B cell (primary cell): ENCODE measurements around the gene OTOP2. TPM values are rescaled to one million over a fixed set of nuclear protein-coding genes. Genes with fewer than 3 reads are reported as not detected.

Experiments
- ATAC-seq: fragments of 200-7000 bp; cut with Tn5 transposase; one replicate; pipeline ENCODE4 v1.10.0; 2021; ENCODE audit warnings: low read depth, mild to moderate bottlenecking, moderate number of reproducible peaks, moderate library complexity
- CTCF ChIA-PET: fragments of 350-600 bp; sonication (Branson Sonifier 250); formaldehyde crosslinking; loops from one replicate; lab custom pipeline; 2021; ENCODE audit warnings: antibody characterized with exemption, inconsistent platforms; lab: Charles Lee
- POLR2A ChIA-PET: fragments of 350-600 bp; sonication (Branson Sonifier 250); formaldehyde crosslinking; loops from one replicate; lab custom pipeline; 2021; ENCODE audit warnings: antibody characterized with exemption; lab: Charles Lee
- DNase-seq: peaks from one replicate; pipeline ENCODE4 v3.0.0; 2013
- H2AFZ ChIP-seq: 2 replicates; pipeline ENCODE4 v1.6.1; 2012; ENCODE audit warnings: mild to moderate bottlenecking, low read depth, low read length; ENCODE audit not compliant: insufficient read depth, poor library complexity, severe bottlenecking
- H3K27ac ChIP-seq, 2 donors: 1 replicate in 1 of 2; 2 replicates in 1 of 2; pipeline ENCODE4 v1.5.1; 2012 to 2013; ENCODE audit warnings: low read length in 2 of 2, mild to moderate bottlenecking in 2 of 2, moderate library complexity in 1 of 2
- H3K27me3 ChIP-seq, 4 experiments: fragments of 200-600 bp in 1 of 4; sonication (generic) in 1 of 4; replicated peaks in 1 of 4; 1 replicate in 2 of 4; 2 replicates in 2 of 4; pipeline versions ENCODE4 v1.6.1 to v1.7.0; 2013 to 2016; ENCODE audit warnings: low read length in 3 of 4, mild to moderate bottlenecking in 2 of 4, mixed read lengths in 1 of 4, moderate library complexity in 1 of 4; ENCODE audit not compliant: insufficient read depth in 4 of 4, control insufficient read depth in 3 of 4; ENCODE audit errors: control extremely low read depth in 1 of 4
- H3K36me3 ChIP-seq, 2 experiments: replicated peaks in 1 of 2; 1 replicate in 1 of 2; 2 replicates in 1 of 2; pipeline versions ENCODE4 v1.6.1 to v1.7.1; 2013; ENCODE audit warnings: low read length in 1 of 2; ENCODE audit not compliant: insufficient read depth in 2 of 2, control insufficient read depth in 1 of 2; ENCODE audit errors: control extremely low read depth in 1 of 2, extremely low read depth in 1 of 2
- H3K4me1 ChIP-seq, 2 donors: fragments of 200-600 bp in 1 of 2; sonication (generic) in 1 of 2; 1 replicate in 1 of 2; 2 replicates in 1 of 2; pipeline versions ENCODE4 v1.5.1 to v1.6.1; 2013 to 2017; ENCODE audit warnings: low read length in 2 of 2; ENCODE audit not compliant: control insufficient read depth in 2 of 2, insufficient read depth in 2 of 2
- H3K4me2 ChIP-seq: replicated peaks from 2 replicates; pipeline ENCODE3; 2012; ENCODE audit warnings: mild to moderate bottlenecking, low read depth, low read length; ENCODE audit not compliant: poor library complexity, severe bottlenecking
- H3K4me3 ChIP-seq, 5 experiments: fragments of 200-600 bp in 1 of 5; sonication (generic) in 1 of 5; 1 replicate in 3 of 5; 2 replicates in 2 of 5; pipeline versions ENCODE4 v1.5.1 to v1.7.0; 2011 to 2016; ENCODE audit warnings: low read length in 4 of 5, mild to moderate bottlenecking in 4 of 5, low read depth in 2 of 5, control low read depth in 1 of 5, moderate library complexity in 1 of 5; ENCODE audit not compliant: insufficient read depth in 1 of 5; ENCODE audit errors: control extremely low read depth in 1 of 5, extremely low read depth in 1 of 5
- H3K79me2 ChIP-seq: fragments of 200-600 bp; sonication (generic); one replicate; pipeline ENCODE4 v1.6.0; 2016; ENCODE audit warnings: low read length; ENCODE audit not compliant: control insufficient read depth, insufficient read depth
- H3K9ac ChIP-seq: fragments of 200-600 bp; sonication (generic); 2 replicates; pipeline ENCODE4 v1.6.1; 2017; ENCODE audit warnings: mild to moderate bottlenecking, low read length, moderate library complexity
- H3K9me3 ChIP-seq, 3 donors: one replicate each; pipeline versions ENCODE4 v1.6.1 to v1.7.1; 2013; ENCODE audit warnings: low read length in 2 of 3; ENCODE audit not compliant: control insufficient read depth in 2 of 3, insufficient read depth in 1 of 3; ENCODE audit errors: control extremely low read depth in 1 of 3
- H4K20me1 ChIP-seq: 2 replicates; pipeline ENCODE4 v1.6.0; 2012; ENCODE audit warnings: mild to moderate bottlenecking, low read length; ENCODE audit not compliant: insufficient read depth, control insufficient read depth, poor library complexity, severe bottlenecking
- H3K27ac Mint-ChIP-seq: one replicate; pipeline ENCODE4 v1.8.0; 2021; ENCODE audit warnings: mixed read lengths
- H3K27me3 Mint-ChIP-seq: one replicate; pipeline ENCODE4 v1.8.0; 2021; ENCODE audit warnings: mixed read lengths
- H3K4me1 Mint-ChIP-seq: one replicate; pipeline ENCODE4 v1.8.0; 2021; ENCODE audit warnings: mixed read lengths
- H3K4me3 Mint-ChIP-seq: one replicate; pipeline ENCODE4 v1.8.0; 2021; ENCODE audit warnings: mixed read lengths
- H3K9me3 Mint-ChIP-seq: one replicate; pipeline ENCODE4 v1.8.0; 2022; ENCODE audit warnings: mixed read lengths; ENCODE audit not compliant: insufficient read depth
- CTCF ChIP-seq: fragments of 200-600 bp; IDR thresholded peaks from one replicate; pipeline ENCODE4 v1.8.0; 2022; ENCODE audit warnings: antibody characterized with exemption, mild to moderate bottlenecking
- EZH2 ChIP-seq: IDR thresholded peaks from 2 replicates; pipeline ENCODE4 v1.6.1; 2012; ENCODE audit warnings: borderline replicate concordance, low read depth, mild to moderate bottlenecking, moderate library complexity, low read length; ENCODE audit not compliant: insufficient read depth, poor library complexity, severe bottlenecking
- WGBS: methylation state at CpG from one replicate; pipeline ENCODE4 v1.1.5; 2013; ENCODE audit warnings: missing lambda C conversion rate; ENCODE audit not compliant: insufficient coverage; 5-methylcytosine and 5-hydroxymethylcytosine counted together
- intact Hi-C: fragments of 100-400 bp; cut with micrococcal nuclease; formaldehyde crosslinking; loops from one replicate; pipeline ENCODE4 v1.10.0; 2022
- polyA plus RNA-seq: library from polyadenylated mRNA; depleted of rRNA; stranded (reverse); fragments of >200 nt; gene quantifications from 2 replicates; pipeline ENCODE4 v1.2.3, GENCODE V29; 2012
- total RNA-seq, 2 donors: library from RNA; stranded (reverse); fragments of 120-200 nt in 1 of 2; gene quantifications; 1 replicate in 1 of 2; 2 replicates in 1 of 2; pipeline versions ENCODE4 v1.2.3 to v1.2.4, GENCODE V29; 2013 to 2022

OTOP2 gene
- total and polyA plus RNA-seq, 2 donors (not counting 1 experiment from before 2014, with no cell fraction given) = not detected

- no peak overlapping the region for H3K9ac ChIP-seq
- Mint-ChIP-seq H3K9me3 (no peaks in the 10 kb centered on the region), H3K27ac (no peak overlapping the region), H3K4me1 (peaks cover 16% of the 10 kb centered on the region), H3K4me3 (no peak overlapping the region), H3K27me3 (peaks cover 32% of the 10 kb centered on the region)
- H3K9me3 ChIP-seq = peaks cover 0 to 4% (median 0%) of the 10 kb centered on the region in 3 donors
- no peaks in the 10 kb centered on the region for H3K36me3 ChIP-seq
- WGBS = 100% methylated on average over 1 of the region's 3 CpGs
- H3K27ac ChIP-seq = no peak overlapping the region
- peaks cover 16 to 22% of the 10 kb centered on the region in 2 donors for H3K4me1 ChIP-seq
- H3K4me2 ChIP-seq = no peak overlapping the region
- DNase-seq (no peak), ATAC-seq (no peak)
- no peak overlapping the region for H3K4me3 ChIP-seq
- intact Hi-C loops = no loop called here
- no peaks in the 10 kb centered on the region for H4K20me1 ChIP-seq
- CTCF ChIA-PET = interaction anchor here (3.5 to 7.7 kb wide), 2 partner anchors 16 kb away, joined by 24 to 67 read pairs; no protein-coding TSS in a partner anchor
- no peak for TF ChIP-seq EZH2
- no peak for TF ChIP-seq CTCF
- POLR2A ChIA-PET = interaction anchor here (0.6 kb wide), 1 partner anchor 92 kb away, joined by 8 read pairs; no protein-coding TSS in a partner anchor
- peaks cover 0 to 74% (median 19%) of the 10 kb centered on the region in 4 experiments for H3K27me3 ChIP-seq
- no peaks in the 10 kb centered on the region for H3K79me2 ChIP-seq
- H2AFZ ChIP-seq = no peak overlapping the region
Observed at GRCh38 chr17:74977802-74978201, 53.7 kb downstream of the OTOP2 start.

- H2AFZ ChIP-seq = no peak overlapping the region
- ChIA-PET POLR2A (interaction anchor here (0.6 kb wide), 1 partner anchor 91 kb away, joined by 8 read pairs; no protein-coding TSS in a partner anchor), CTCF (interaction anchor here (3.5 kb wide), 1 partner anchor 16 kb away, joined by 24 read pairs; no protein-coding TSS in a partner anchor)
- TF ChIP-seq CTCF (no peak), EZH2 (no peak)
- no peaks in the 10 kb centered on the region for H3K36me3 ChIP-seq
- no peaks in the 10 kb centered on the region for H3K9me3 Mint-ChIP-seq
- intact Hi-C loops = no loop called here
- no peak overlapping the region for H3K9ac ChIP-seq
- H3K4me3 Mint-ChIP-seq = no peak overlapping the region
- H3K27me3 ChIP-seq = peaks cover 0 to 69% (median 17%) of the 10 kb centered on the region in 4 experiments
- H4K20me1 ChIP-seq = no peaks in the 10 kb centered on the region
- no peak for DNase-seq
- H3K4me1 ChIP-seq = peaks cover 12 to 18% of the 10 kb centered on the region in 2 donors
- H3K27ac ChIP-seq = no peak overlapping the region
- H3K27ac Mint-ChIP-seq = no peak overlapping the region
- H3K4me1 Mint-ChIP-seq = peaks cover 11% of the 10 kb centered on the region
- H3K9me3 ChIP-seq = peaks cover 0 to 4% (median 0%) of the 10 kb centered on the region in 3 donors
- ATAC-seq = no peak
- H3K27me3 Mint-ChIP-seq = peaks cover 28% of the 10 kb centered on the region
- H3K4me3 ChIP-seq = no peak overlapping the region
- H3K79me2 ChIP-seq = no peaks in the 10 kb centered on the region
- WGBS = 83% methylated on average over 3 of the region's 3 CpGs
- H3K4me2 ChIP-seq = no peak overlapping the region
Observed at GRCh38 chr17:74978240-74978639, 54.2 kb downstream of the OTOP2 start.
